Middle frontal gyrus (tissue), 1 donor: ENCODE measurements around the gene ZNF644.

Source experiments
- DNase-seq: peaks from one replicate; pipeline ENCODE4 v3.0.0-alpha.2; 2015; ENCODE audit warnings: low spot score; ENCODE audit errors: extremely low spot score

ZNF644 gene

DNA sequence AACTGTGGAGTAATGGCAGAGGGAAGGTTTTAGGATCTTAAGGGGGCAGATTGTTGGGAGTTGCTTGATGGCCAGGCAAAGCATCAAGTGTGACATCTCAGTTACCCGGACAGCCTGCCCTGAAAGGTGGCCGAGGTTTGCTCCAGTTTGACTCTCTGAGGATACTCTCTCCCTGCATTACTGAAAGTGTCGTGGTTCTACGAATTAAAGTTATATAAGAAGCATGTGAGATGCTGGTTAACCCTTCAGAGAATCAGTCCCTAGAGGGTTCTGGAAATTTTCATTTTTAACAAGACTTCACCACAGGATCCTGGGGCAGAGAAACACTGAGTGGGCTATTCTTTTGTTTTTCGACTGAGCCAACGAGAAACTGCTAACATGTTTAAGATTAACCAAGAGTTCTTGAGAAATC lies 689 bp upstream of the ZNF644 start:
- DNase-seq: no peak

GRCh38 chr1:91020967-91021685 lies 709 bp downstream of the ZNF644 start:
- no peak for DNase-seq

- no peak for DNase-seq
Measured at GRCh38 chr1:91020486-91020885, 1.3 kb downstream of the ZNF644 start.

- no peak for DNase-seq
Measured at GRCh38 chr1:91018006-91018405, 3.8 kb downstream of the ZNF644 start.

- DNase-seq: no peak
Measured at GRCh38 chr1:91015794-91016550, 5.9 kb downstream of the ZNF644 start.

DNA sequence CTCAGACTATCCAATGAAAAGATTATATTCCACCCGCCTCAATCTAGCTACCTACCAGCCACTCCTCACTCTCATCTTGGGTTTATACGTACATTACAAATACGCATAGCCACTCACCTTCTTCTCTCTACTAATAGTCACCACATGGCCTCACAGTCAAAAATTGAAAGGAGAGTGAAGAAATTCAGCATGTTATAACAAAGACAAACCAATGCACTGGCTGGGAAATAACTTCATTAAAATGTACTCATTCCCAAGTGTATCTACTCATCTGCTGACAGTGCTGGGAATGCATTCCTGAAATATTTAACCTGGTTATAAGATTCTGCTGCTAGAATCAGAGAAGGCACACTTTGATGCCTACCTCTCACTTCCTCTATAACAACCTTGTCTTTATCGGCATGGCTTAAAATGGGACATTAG lies 6.5 kb downstream of the ZNF644 start:
- no peak for DNase-seq

DNA sequence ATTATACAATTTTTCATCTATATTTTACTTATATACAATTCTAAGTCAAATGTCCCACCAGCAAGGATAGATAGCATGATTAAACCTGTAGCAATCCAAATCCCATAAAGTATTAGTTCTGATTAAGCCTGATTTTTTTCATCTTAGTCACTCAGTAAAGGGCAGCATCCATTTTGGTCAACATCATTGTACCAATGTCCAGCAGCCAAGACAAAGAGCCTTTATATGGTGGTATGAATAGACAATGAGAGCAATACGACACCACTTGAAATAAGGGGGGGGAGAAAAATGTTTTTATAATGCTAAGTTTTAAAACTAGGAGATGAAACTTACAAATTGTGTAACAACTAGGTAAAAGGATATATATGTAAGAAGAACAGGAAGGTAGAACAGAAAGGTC lies 7.4 kb downstream of the ZNF644 start:
- no peak for DNase-seq

DNA sequence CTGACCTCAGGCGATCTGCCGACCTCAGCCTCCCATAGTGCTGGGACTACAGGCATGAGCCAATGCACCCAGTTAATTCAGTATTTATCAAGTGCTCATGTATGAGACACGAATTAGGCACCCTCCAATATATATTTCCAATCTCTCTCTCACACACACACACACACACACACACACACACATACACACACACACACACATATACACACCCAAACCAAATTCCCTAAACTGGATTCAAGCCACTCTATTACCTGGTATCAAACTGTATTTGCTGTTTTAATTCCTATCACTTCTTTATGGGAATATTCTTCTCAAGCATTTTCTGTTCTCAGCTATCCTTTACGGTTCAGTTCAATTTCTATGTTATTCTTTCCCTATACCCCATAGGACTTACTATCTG lies 8.5 kb downstream of the ZNF644 start:
- DNase-seq: no peak

GRCh38 chr1:91012196-91012595 lies 9.6 kb downstream of the ZNF644 start:
- DNase-seq: no peak

- no peak for DNase-seq
Measured at GRCh38 chr1:91011726-91012125, 10.1 kb downstream of the ZNF644 start.

GRCh38 chr1:91007827-91008226 lies 14.0 kb downstream of the ZNF644 start:
- no peak for DNase-seq

- DNase-seq: no peak
Measured at GRCh38 chr1:91007092-91007491, 14.7 kb downstream of the ZNF644 start.

- DNase-seq: no peak
Measured at GRCh38 chr1:91006113-91006908, 15.5 kb downstream of the ZNF644 start.

GRCh38 chr1:91005285-91005684 lies 16.6 kb downstream of the ZNF644 start:
- no peak for DNase-seq

DNA sequence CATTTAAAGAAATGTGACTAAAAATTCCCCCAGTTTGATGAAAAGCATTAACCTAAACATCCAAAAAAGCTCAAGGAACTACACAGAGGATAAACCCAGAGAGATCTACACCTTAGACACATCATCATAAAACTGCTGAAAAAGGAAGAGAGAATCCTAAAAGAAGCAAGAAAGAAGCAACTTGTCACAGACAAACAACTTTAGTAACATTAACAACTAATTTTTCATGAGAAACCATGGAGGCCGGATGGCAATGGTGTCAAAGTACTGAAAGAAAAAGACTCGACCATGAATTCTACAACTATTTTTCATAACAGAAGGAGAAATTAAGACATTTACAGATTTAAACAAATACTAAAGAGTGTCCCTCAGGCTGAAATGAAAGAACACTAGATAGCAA lies 17.7 kb downstream of the ZNF644 start:
- DNase-seq: no peak

DNA sequence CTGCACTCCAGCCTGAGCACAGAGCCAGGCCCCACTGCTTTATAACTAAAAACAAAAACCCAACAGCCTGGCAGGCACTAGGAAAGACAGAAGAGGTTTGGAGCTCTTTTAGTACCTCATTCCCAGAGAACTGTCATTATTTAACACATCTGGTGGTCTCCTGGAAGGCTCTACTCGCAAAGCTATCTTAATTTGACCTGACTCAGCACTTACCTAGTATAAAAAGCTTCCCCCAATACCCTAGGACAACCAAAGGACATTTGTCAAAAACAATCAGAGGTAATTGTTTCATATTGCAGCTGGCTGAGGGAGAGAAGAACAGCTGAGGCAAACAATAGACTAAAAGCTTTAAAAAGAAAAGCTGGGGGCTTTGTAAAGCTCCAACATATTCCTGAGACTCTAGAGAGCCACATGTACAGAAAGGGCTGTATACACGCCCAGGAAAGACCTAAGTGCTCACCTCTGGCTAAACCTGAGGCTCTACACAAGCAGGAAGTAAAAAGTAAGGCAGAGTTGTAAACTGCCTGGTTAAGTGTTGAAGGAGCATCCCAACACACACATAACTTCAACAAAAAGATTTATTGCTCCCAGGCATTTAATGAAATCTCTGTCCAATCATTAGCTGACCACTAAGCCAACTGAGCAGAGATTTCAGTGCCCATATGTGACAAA lies 25.0 kb downstream of the ZNF644 start:
- DNase-seq: no peak

- no peak for DNase-seq
Measured at GRCh38 chr1:90995311-90995894, 26.4 kb downstream of the ZNF644 start.

GRCh38 chr1:90994461-90994860 lies 27.4 kb downstream of the ZNF644 start:
- no peak for DNase-seq

DNA sequence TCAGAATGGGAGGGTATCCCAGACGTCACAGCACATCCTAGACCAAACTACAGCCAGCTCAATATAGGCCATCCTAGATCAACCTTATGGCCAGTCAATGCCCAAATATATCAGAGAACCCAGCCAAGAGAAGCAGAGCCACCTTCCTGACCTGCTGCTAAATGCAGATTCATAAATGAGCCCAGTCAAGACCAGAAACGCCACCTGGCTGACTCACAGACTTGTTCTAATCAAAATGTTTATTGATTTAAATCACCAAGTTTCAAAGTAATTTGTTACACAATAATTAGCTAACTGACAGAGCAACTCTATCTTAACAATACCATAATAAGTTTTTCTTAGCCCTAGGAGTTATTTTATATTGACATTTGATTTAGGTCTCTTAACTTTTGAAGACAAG lies 28.6 kb downstream of the ZNF644 start:
- DNase-seq: no peak

DNA sequence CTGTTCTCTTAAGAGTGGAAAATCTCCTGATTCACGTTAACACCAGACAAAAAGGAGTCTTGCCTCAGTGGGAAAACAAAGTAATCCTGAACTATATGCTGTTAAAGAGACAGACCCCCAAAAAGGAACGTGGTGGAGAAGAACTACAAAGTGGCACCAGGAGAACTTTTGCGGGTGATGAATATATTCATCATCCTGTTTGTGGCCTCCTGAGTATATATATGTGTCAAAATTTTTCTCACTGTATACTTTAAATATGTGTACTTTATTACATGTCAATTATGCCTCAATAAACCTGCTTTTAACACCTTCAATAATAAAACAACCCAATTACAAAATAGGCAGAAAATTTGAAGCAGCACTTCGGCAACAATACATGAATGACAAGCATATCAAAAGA lies 31.1 kb downstream of the ZNF644 start:
- DNase-seq: no peak

DNA sequence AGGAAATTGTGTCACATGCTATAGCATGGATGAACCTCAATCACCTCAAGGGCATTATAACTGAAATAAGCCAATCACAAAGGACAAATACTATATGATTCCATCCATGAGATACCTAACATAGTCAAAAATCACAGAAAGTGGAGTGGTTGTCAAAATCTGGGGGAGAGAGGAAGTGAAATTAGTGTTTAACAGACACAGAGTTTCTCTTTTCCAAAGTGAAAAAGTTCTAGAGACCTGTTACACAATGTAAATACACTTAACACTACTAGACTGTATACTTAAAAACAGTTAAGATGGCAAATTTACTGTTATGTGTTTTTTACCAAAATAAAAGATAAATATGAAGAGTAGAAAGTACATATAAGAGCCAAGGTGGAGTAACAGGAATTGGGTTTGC lies 31.8 kb downstream of the ZNF644 start:
- no peak for DNase-seq
